GM21825 (cell line): ENCODE data around the gene CANX.

Source experiments
- ATAC-seq: cut with Tn5 transposase; IDR thresholded peaks from one replicate; pipeline ENCODE4 v1.9.1; 2021; ENCODE audit warnings: mild to moderate bottlenecking, moderate library complexity; ENCODE audit not compliant: unreplicated experiment

The CANX gene

DNA sequence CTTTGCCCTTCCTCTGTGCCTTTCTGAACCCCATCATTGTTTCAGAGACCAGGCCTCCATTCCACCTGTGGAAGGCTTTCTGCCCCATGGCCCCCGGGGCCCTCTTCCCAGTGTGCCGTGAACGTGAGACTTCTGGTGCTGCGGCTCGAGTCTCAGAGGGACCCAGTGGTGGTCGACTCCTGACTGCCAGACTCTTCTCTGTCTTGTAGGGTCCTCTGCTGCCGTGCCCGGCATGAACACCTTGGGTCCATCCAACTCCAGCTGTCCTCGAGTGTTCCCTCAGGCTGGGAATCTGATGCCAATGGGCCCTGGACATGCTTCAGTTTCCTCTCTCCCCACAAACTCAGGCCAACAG lies 74.9 kb downstream of the CANX start:
- no peak for ATAC-seq

DNA sequence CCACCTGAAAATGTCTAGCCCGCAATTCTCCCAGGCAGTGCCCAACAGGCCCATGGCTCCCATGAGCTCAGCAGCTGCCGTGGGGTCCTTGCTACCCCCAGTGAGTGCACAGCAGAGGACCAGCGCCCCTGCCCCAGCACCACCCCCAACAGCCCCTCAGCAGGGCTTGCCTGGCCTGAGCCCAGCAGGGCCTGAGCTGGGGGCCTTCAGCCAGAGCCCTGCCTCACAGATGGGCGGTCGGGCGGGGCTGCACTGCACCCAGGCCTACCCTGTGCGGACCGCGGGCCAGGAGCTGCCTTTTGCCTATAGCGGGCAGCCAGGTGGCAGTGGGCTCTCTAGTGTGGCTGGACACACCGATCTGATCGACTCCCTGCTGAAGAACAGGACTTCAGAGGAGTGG lies 75.7 kb downstream of the CANX start:
- no peak for ATAC-seq

- no peak for ATAC-seq
Measured at GRCh38 chr5:179776411-179776938, 77.7 kb downstream of the CANX start.

GRCh38 chr5:179777456-179777855 lies 78.7 kb downstream of the CANX start:
- no peak for ATAC-seq

DNA sequence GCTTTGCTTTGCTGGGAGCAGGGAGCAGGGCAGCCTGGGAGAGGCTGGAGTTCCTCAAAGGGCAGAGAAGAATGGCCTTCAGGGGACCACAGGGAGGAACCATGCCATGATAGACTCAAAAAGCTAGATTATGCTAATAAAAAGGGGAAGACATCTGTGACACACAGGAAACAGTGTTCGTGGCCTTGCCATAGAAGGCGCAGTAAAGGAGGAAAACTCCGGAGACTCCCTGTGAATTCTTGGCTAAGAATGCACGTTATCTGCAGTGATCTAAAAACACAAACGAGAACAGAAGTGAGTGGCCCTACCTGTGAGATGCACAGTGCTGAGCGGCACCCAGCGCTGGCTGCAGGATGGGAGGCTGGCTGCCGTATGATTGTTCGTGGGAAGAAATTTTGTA lies 79.1 kb downstream of the CANX start:
- ATAC-seq: no peak

- ATAC-seq: no peak
Measured at GRCh38 chr5:179778591-179778990, 79.8 kb downstream of the CANX start.

GRCh38 chr5:179779826-179780225 lies 81.1 kb downstream of the CANX start:
- no peak for ATAC-seq

- ATAC-seq: no peak
Measured at GRCh38 chr5:179780362-179780761, 81.6 kb downstream of the CANX start.
